HEK293T (cell line): ENCODE data around the gene THEMIS.
"Not testable (repeated sequence)": the region's sequence is repeated elsewhere in the genome, so short reads cannot be mapped to it uniquely, and the experiment has no call there.

ENCODE experiments used
- CTCF ChIA-PET: fragments of 350-600 bp; formaldehyde crosslinking; extraction: SDS; loops from one replicate; lab custom pipeline; 2021; ENCODE audit warnings: antibody characterized with exemption, inconsistent platforms; lab: Yijun Ruan, JAX
- POLR2A ChIA-PET: fragments of 350-600 bp; formaldehyde crosslinking; extraction: SDS; loops from one replicate; lab custom pipeline; 2020; ENCODE audit warnings: antibody characterized with exemption, inconsistent platforms; lab: Yijun Ruan, JAX
- DNase-seq: peaks from one replicate; pipeline ENCODE4 v3.0.0; 2012; ENCODE audit warnings: mixed read lengths; ENCODE audit errors: extremely low spot score
- ARNT ChIP-seq: fragments of 450-650 bp; IDR thresholded peaks from 2 replicates; pipeline ENCODE4 v1.6.1; 2017; ENCODE audit warnings: mild to moderate bottlenecking
- BHLHE40 ChIP-seq: fragments of 450-650 bp; IDR thresholded peaks from 2 replicates; pipeline ENCODE4 v1.6.1; 2016; ENCODE audit warnings: mild to moderate bottlenecking, moderate library complexity, borderline replicate concordance
- CTBP1 ChIP-seq: fragments of 450-650 bp; IDR thresholded peaks from 2 replicates; pipeline ENCODE4 v1.6.1; 2016; ENCODE audit warnings: borderline replicate concordance
- ELF4 ChIP-seq: fragments of 450-650 bp; IDR thresholded peaks from 2 replicates; pipeline ENCODE4 v1.6.1; 2017; ENCODE audit warnings: antibody characterized with exemption
- FOXA1 ChIP-seq: fragments of 450-650 bp; IDR thresholded peaks from 2 replicates; pipeline ENCODE4 v1.6.1; 2016; ENCODE audit warnings: mild to moderate bottlenecking
- FOXK2 ChIP-seq: fragments of 450-650 bp; IDR thresholded peaks from 2 replicates; pipeline ENCODE4 v1.6.1; 2016; ENCODE audit warnings: mild to moderate bottlenecking
- FOXM1 ChIP-seq: fragments of 450-650 bp; IDR thresholded peaks from 2 replicates; pipeline ENCODE4 v1.6.1; 2017; ENCODE audit warnings: mild to moderate bottlenecking, borderline replicate concordance
- HDGF ChIP-seq: fragments of 450-650 bp; IDR thresholded peaks from 2 replicates; pipeline ENCODE4 v1.6.1; 2017; ENCODE audit warnings: antibody characterized with exemption, borderline replicate concordance
- L3MBTL2 ChIP-seq: fragments of 450-650 bp; conservative IDR thresholded peaks from 2 replicates; pipeline ENCODE4 v1.6.1; 2016; ENCODE audit warnings: mild to moderate bottlenecking
- LEF1 ChIP-seq: fragments of 450-650 bp; IDR thresholded peaks from 2 replicates; pipeline ENCODE4 v1.6.1; 2017; ENCODE audit warnings: mild to moderate bottlenecking, borderline replicate concordance
- NFRKB ChIP-seq: fragments of 450-650 bp; IDR thresholded peaks from 2 replicates; pipeline ENCODE4 v1.6.1; 2016; ENCODE audit warnings: mild to moderate bottlenecking, moderate library complexity
- SP1 ChIP-seq: fragments of 450-650 bp; IDR thresholded peaks from 2 replicates; pipeline ENCODE4 v1.6.1; 2017
- SUZ12 ChIP-seq: fragments of 450-650 bp; IDR thresholded peaks from 2 replicates; pipeline ENCODE4 v1.6.1; 2016; ENCODE audit warnings: mild to moderate bottlenecking
- TARDBP ChIP-seq: fragments of 450-650 bp; IDR thresholded peaks from 2 replicates; pipeline ENCODE4 v1.6.1; 2016
- ZNF384 ChIP-seq: fragments of 450-650 bp; IDR thresholded peaks from 2 replicates; pipeline ENCODE4 v1.6.1; 2016
- TF ChIP-seq, protein P1 (sequence below): fragments of 450-650 bp; IDR thresholded peaks from 2 replicates; pipeline ENCODE4 v1.6.1; 2016

The THEMIS gene

DNA sequence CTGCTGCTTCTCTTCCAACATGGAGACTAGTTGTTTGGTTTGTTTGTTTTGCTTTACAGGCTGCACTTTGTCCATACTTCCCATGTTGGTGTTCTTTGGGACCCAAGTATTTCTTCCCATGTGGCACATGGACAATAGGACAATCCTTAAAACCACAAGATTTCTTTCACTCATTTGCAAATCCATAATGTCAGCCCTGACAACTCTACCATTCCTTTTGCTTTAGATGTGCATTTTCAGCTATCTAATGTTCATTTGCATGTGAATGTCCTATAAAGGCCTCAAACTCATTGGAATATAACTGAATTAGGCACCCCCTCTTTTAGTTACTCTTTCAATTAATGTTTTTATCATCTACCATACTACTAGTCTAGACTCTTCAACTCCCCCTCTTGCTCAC, 16.7 kb downstream of the THEMIS start:
- no peak for TF ChIP-seq HDGF
- no peak for TF ChIP-seq SP1
- no peak for TF ChIP-seq FOXK2
- no peak for TF ChIP-seq BHLHE40
- ChIA-PET CTCF (no interaction called here), POLR2A (no interaction called here)
- DNase-seq = no peak

DNA sequence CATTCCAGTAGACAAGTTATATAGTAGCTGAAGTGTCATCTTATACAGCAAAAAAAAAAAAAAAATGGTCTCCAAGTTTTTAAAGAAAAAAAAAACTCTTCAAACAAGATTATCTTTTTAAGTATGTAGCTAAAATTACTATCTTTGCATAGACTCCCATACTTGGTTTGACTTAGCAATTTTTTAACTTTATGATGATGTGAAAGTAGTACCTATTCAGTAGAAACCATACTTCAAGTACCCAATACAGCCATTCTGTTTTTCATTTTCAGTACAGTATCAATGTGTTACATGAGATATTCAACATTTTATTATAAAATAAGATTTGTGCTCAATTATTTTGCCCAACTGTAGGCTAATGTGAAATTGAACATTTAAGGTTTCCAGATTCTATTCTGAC, 18.9 kb downstream of the THEMIS start:
- POLR2A ChIA-PET, DNase-seq, CTCF ChIA-PET: not testable (repeated sequence)

DNA sequence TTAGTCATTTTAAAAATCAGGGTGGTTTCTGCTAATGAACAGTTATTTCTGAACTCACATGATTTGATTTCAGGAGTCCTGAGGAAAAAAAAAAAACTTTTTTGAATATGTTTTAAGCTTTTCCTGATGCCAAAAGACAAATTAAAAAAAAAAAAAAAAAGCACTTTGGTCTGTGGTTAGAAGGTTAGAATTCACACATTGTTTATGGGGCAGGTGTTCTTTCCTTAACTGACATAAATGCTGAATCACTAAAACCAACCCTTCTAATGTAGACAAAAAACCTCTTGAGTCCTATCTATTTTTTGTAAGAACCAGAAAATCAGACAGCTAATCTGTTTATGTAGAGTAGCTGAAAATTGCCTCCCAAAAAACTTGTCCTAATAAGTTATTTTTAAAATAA, 20.4 kb downstream of the THEMIS start:
- TF ChIP-seq L3MBTL2 = no peak
- POLR2A ChIA-PET = no interaction called here
- CTCF ChIA-PET = no interaction called here
- no peak for DNase-seq

- TF ChIP-seq ARNT (no peak), BHLHE40 (no peak), FOXK2 (no peak), ZNF384 (no peak), ELF4 (no peak), FOXM1 (no peak), NFRKB (no peak), FOXA1 (no peak), SP1 (no peak), LEF1 (no peak), L3MBTL2 (no peak), CTBP1 (no peak), TARDBP (no peak), SUZ12 (no peak)
- TF ChIP-seq, protein P1, sequence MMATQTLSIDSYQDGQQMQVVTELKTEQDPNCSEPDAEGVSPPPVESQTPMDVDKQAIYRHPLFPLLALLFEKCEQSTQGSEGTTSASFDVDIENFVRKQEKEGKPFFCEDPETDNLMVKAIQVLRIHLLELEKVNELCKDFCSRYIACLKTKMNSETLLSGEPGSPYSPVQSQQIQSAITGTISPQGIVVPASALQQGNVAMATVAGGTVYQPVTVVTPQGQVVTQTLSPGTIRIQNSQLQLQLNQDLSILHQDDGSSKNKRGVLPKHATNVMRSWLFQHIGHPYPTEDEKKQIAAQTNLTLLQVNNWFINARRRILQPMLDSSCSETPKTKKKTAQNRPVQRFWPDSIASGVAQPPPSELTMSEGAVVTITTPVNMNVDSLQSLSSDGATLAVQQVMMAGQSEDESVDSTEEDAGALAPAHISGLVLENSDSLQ = no peak
- POLR2A ChIA-PET = no interaction called here
- CTCF ChIA-PET = no interaction called here
- peak; percentile 12 for DNase-seq
Measured at GRCh38 chr6:127879685-127880084, 21.2 kb downstream of the THEMIS start.

DNA sequence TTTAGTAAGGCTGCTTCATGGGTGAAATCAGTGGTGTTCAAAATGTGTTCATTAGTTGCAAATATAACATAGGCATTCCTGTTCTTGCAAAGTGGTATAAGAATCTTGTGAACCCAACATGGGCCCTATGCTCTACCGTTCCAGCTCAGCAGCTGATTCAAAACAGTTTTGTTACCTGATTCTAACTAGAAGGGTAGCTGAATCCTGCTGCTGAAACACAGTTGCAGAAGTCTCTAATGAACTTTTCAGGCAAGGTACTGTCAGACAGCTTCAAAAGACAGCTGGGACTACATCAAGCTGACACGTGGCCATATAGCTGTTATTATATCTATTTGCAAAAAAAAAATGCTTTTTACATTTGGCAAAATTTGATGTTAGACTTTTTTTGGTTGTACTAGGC, 22.7 kb downstream of the THEMIS start:
- TF ChIP-seq L3MBTL2 (no peak), CTBP1 (no peak), SP1 (no peak), ZNF384 (no peak), FOXK2 (no peak), NFRKB (no peak), ARNT (no peak), SUZ12 (no peak), FOXM1 (no peak), ELF4 (no peak), BHLHE40 (no peak), HDGF (no peak), TARDBP (no peak), FOXA1 (no peak)
- TF ChIP-seq, protein P1 = no peak
- DNase-seq = no peak
- POLR2A ChIA-PET = no interaction called here
- CTCF ChIA-PET = no interaction called here

GRCh38 chr6:127877231-127877630, 23.6 kb downstream of the THEMIS start:
- ChIA-PET POLR2A (no interaction called here), CTCF (no interaction called here)
- no peak for DNase-seq
- TF ChIP-seq ZNF384 = no peak
- no peak for TF ChIP-seq BHLHE40
- no peak for TF ChIP-seq FOXM1
- TF ChIP-seq TARDBP = no peak
- TF ChIP-seq SP1 = no peak
- no peak for TF ChIP-seq FOXK2
- TF ChIP-seq FOXA1 = no peak
- no peak for TF ChIP-seq SUZ12
- TF ChIP-seq HDGF = no peak
- TF ChIP-seq L3MBTL2 = no peak

GRCh38 chr6:127869772-127870404, 31.0 kb downstream of the THEMIS start:
- no peak for TF ChIP-seq ZNF384
- no peak for TF ChIP-seq CTBP1
- TF ChIP-seq SP1 = no peak
- TF ChIP-seq NFRKB = no peak
- TF ChIP-seq ELF4 = no peak
- no peak for TF ChIP-seq FOXA1
- TF ChIP-seq TARDBP = no peak
- no peak for TF ChIP-seq LEF1
- no peak for TF ChIP-seq ARNT
- no peak for TF ChIP-seq FOXK2
- TF ChIP-seq, protein P1 = no peak
- no peak for TF ChIP-seq L3MBTL2
- no peak for TF ChIP-seq BHLHE40
- no peak for TF ChIP-seq SUZ12

More at GRCh38 chr6:127869772-127870404, 31.0 kb downstream of the THEMIS start:
- POLR2A ChIA-PET = no interaction called here
- CTCF ChIA-PET = no interaction called here
- no peak for DNase-seq
